ENCODE data around the gene CORO2B.

Gene CORO2B

DNA sequence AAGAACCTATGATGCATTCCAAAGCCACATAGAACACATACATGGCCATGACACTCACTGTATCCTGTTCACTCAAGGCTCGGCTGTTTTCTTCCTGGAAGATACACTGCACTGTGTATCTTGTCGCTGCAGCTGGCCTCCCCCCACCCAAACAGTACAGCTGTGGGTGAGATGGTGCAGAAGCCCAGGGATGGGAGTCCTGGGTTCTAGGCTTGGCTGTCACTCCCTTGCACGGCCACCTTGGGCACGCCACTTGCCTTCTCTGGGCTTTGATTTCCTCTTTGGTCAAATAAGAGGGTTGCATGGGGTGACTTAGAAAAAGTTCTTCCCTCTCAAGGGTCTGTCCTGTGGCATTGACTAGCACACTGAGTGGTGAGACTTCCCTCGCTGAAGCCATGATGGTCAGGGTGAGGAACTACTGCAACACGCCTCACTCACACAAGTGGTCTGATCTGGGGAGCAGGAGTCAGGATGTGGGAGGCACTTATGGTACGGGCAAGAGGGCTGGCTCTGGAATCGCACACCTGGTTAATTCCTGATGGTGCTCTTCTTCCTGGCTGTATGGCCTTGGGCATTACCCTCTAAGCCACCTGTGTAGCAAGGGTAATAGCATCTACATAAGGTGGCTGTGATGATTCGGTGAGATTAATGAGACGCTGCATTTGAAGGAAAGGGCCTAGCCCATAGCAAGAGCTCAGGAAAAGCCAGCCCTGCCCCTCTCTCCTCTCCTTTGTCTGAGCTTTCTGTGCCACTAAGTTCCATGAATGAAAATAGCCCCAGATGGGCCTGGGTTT is 197.9 kb downstream of the CORO2B start:
- Histone ChIP-seq H2AFZ (no peak overlapping the region), H3K4me1 (no peaks in the 10 kb centered on the region), H3K27me3 (ENCODE audit: control insufficient read depth, insufficient read depth, low read length) (no peaks in the 10 kb centered on the region), H3K79me2 (no peaks in the 10 kb centered on the region), H3K4me3 (ENCODE audit: low read depth, low read length) (no peak overlapping the region), H3K9me3 (ENCODE audit: control insufficient read depth, low read length) (no peaks in the 10 kb centered on the region), H3K4me2 (ENCODE audit: low read length) (no peak overlapping the region), H3K27ac (no peak overlapping the region), H3K36me3 (ENCODE audit: control insufficient read depth, insufficient read depth, low read length) (peaks cover 3% of the 10 kb centered on the region), H3K9ac (no peak overlapping the region)
- TF ChIP-seq, protein P1, sequence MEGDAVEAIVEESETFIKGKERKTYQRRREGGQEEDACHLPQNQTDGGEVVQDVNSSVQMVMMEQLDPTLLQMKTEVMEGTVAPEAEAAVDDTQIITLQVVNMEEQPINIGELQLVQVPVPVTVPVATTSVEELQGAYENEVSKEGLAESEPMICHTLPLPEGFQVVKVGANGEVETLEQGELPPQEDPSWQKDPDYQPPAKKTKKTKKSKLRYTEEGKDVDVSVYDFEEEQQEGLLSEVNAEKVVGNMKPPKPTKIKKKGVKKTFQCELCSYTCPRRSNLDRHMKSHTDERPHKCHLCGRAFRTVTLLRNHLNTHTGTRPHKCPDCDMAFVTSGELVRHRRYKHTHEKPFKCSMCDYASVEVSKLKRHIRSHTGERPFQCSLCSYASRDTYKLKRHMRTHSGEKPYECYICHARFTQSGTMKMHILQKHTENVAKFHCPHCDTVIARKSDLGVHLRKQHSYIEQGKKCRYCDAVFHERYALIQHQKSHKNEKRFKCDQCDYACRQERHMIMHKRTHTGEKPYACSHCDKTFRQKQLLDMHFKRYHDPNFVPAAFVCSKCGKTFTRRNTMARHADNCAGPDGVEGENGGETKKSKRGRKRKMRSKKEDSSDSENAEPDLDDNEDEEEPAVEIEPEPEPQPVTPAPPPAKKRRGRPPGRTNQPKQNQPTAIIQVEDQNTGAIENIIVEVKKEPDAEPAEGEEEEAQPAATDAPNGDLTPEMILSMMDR (IDR thresholded peaks at IDR 0.05): no peak

Data from parathyroid adenoma (tissue), 2 donors.